NT2/D1 (cell line): ENCODE measurements around the gene IGF2BP1.

ENCODE experiments used
- YY1 ChIP-seq: IDR thresholded peaks from 2 replicates; pipeline ENCODE4 v1.6.1; 2011; ENCODE audit not compliant: insufficient read length, insufficient read depth
- ZNF274 ChIP-seq: IDR thresholded peaks from 2 replicates; pipeline ENCODE4 v1.6.1; 2011; ENCODE audit warnings: mild to moderate bottlenecking, low read depth, low read length

GRCh38 chr17:49012769-49013255 is 15.6 kb downstream of the IGF2BP1 start:
- TF ChIP-seq ZNF274 (no peak), YY1 (no peak)
